ENCODE measurements around the gene DMRTA2. TPM values are rescaled to one million over a fixed set of nuclear protein-coding genes. Genes with fewer than 3 reads are reported as not detected.

The DMRTA2 gene
- total RNA-seq, 2 donors from 2014 or later = 0.28 to 0.41 TPM

- peaks cover 14 to 71% of the 10 kb centered on the region in 2 donors for H3K4me1 ChIP-seq (ENCODE audit: control insufficient read depth in 1 of 2, low read depth in 2 of 2)
- no peak for ATAC-seq (ENCODE audit: insufficient number of reproducible peaks, low FRiP score, low read depth)
- H3K4me3 ChIP-seq = peak overlapping the region; percentile 65
These were observed 392 bp upstream of the DMRTA2 start for GRCh38 chr1:50423670-50424000.

DNA sequence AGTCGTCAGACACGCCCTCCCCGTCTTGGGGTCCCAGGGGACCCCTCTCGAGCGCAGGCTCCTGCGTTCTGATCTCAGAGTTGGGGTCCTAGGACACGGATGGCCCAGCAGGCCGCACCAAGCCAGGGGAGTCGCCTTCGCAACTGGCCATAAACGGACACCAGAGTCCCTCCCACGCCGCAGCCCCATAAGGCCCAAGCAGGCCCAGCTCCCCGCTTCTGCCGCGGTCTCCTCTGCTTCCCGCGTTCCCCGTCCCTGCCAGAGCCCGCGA is 633 bp downstream of the DMRTA2 start:
- TF ChIP-seq, protein P1, sequence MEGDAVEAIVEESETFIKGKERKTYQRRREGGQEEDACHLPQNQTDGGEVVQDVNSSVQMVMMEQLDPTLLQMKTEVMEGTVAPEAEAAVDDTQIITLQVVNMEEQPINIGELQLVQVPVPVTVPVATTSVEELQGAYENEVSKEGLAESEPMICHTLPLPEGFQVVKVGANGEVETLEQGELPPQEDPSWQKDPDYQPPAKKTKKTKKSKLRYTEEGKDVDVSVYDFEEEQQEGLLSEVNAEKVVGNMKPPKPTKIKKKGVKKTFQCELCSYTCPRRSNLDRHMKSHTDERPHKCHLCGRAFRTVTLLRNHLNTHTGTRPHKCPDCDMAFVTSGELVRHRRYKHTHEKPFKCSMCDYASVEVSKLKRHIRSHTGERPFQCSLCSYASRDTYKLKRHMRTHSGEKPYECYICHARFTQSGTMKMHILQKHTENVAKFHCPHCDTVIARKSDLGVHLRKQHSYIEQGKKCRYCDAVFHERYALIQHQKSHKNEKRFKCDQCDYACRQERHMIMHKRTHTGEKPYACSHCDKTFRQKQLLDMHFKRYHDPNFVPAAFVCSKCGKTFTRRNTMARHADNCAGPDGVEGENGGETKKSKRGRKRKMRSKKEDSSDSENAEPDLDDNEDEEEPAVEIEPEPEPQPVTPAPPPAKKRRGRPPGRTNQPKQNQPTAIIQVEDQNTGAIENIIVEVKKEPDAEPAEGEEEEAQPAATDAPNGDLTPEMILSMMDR (IDR thresholded peaks at IDR 0.05) = no peak
- Histone ChIP-seq H3K4me3 (peak overlapping the region; percentile 65), H3K27ac (no peak overlapping the region), H3K9me3 (no peaks in the 10 kb centered on the region), H3K27me3 (replicated peaks; ENCODE audit: insufficient read depth) (peaks cover 78% of the 10 kb centered on the region), H3K4me1 (ENCODE audit: control insufficient read depth in 1 of 2, low read depth in 2 of 2) (peaks cover 17 to 74% of the 10 kb centered on the region in 2 donors), H3K36me3 (no peaks in the 10 kb centered on the region)
- ATAC-seq (ENCODE audit: insufficient number of reproducible peaks, low FRiP score, low read depth) (no peak), DNase-seq (ENCODE audit: low spot score) (no peak)

More at GRCh38 chr1:50423670-50424000, 392 bp upstream of the DMRTA2 start:
- Histone ChIP-seq H3K36me3 (no peaks in the 10 kb centered on the region), H3K27ac (no peak overlapping the region), H3K27me3 (replicated peaks; ENCODE audit: insufficient read depth) (peaks cover 79% of the 10 kb centered on the region), H3K9me3 (no peaks in the 10 kb centered on the region)
- DNase-seq (ENCODE audit: low spot score) = no peak
- TF ChIP-seq, protein P1 (IDR thresholded peaks at IDR 0.05) = no peak

DNA sequence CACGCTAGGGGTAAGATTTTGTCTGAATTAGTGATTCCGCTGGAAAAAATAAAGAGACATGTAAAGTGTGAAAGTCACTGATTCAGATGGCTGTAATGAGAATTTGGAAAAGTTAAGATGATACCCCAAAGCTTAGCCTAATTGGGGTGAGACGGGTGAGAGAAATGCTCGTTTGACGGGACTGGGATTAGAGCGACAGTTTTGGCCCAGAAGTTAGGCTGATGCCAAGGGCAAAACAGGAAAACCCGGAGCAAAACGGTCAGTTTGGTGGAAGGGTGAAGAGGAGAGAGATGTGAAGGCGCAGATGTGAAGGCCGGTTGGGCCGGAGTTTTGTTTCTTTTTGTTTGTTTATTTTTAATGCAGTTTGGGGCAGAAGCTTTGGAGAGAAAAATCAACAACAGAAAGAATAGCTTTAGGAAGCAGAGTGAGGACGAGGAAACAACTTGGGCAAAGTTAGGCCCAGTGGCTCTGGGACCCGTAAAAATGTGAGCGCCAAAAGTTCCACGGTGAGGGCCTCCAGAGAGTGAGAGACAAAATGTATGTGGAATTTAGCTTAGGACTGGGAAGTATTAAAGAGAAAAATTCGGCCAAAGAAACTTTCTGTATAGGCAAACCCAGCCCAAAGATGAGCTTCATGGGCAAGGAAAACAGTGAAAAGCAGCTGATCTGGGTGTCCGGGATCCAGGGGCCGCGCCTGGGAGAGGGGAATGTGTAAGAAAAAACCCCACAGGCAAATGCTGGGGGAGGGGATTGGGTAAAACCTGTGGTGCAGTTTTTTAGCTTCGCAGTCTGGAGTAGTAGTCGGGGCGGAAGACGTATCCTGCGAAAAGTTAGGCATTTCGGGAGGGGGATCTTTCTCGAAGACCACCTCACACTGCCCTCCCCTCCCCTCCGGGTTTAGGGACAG is 1.2 kb downstream of the DMRTA2 start:
- peaks cover 22 to 74% of the 10 kb centered on the region in 2 donors for H3K4me1 ChIP-seq (ENCODE audit: control insufficient read depth in 1 of 2, low read depth in 2 of 2)
- no peak overlapping the region for H3K4me3 ChIP-seq
- no peak for ATAC-seq (ENCODE audit: insufficient number of reproducible peaks, low FRiP score, low read depth)

DNA sequence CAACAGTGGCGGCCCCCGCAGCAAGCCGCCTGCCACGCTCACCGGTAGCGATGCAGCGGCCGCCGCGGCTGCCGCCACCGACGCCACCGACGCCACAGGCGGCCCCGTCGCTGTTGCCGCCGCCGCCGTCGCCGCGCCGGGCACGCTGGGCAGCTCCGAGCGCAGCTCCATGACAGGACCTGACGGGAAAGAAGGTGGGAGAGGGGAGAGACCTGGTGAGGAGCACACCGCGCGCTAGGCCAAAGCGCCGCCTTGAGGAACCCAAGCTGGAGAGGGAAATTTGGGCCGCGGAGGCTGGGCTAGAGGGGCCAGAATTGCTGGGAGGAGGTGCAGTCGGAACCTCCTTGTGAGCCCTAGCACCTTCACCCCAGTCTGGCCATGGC is 1.9 kb downstream of the DMRTA2 start:
- H3K9me3 ChIP-seq = no peaks in the 10 kb centered on the region
- TF ChIP-seq, protein P1 (IDR thresholded peaks at IDR 0.05) = no peak
- no peak overlapping the region for H3K4me3 ChIP-seq
- no peak overlapping the region for H3K27ac ChIP-seq
- no peaks in the 10 kb centered on the region for H3K36me3 ChIP-seq
- peaks cover 28 to 75% of the 10 kb centered on the region in 2 donors for H3K4me1 ChIP-seq (ENCODE audit: control insufficient read depth in 1 of 2, low read depth in 2 of 2)
- H3K27me3 ChIP-seq (replicated peaks; ENCODE audit: insufficient read depth) = peaks cover 78% of the 10 kb centered on the region
- no peak for DNase-seq (ENCODE audit: low spot score)
- ATAC-seq (ENCODE audit: insufficient number of reproducible peaks, low FRiP score, low read depth) = no peak

More for the DNA sequence above, 1.2 kb downstream of the DMRTA2 start:
- H3K27ac ChIP-seq = no peak overlapping the region
- H3K9me3 ChIP-seq = no peaks in the 10 kb centered on the region
- H3K27me3 ChIP-seq (replicated peaks; ENCODE audit: insufficient read depth) = peaks cover 78% of the 10 kb centered on the region
- TF ChIP-seq, protein P1 (IDR thresholded peaks at IDR 0.05) = no peak
- no peaks in the 10 kb centered on the region for H3K36me3 ChIP-seq
- no peak for DNase-seq (ENCODE audit: low spot score)

- Histone ChIP-seq H3K9me3 (no peaks in the 10 kb centered on the region), H3K27me3 (replicated peaks; ENCODE audit: insufficient read depth) (peaks cover 73% of the 10 kb centered on the region), H3K36me3 (no peaks in the 10 kb centered on the region), H3K27ac (no peak overlapping the region), H3K4me3 (no peak overlapping the region), H3K4me1 (ENCODE audit: control insufficient read depth in 1 of 2, low read depth in 2 of 2) (peaks cover 30 to 80% of the 10 kb centered on the region in 2 donors)
- DNase-seq (ENCODE audit: low spot score) (no peak), ATAC-seq (ENCODE audit: insufficient number of reproducible peaks, low FRiP score, low read depth) (no peak)
- TF ChIP-seq, protein P1 (IDR thresholded peaks at IDR 0.05) = no peak
These were observed 2.4 kb downstream of the DMRTA2 start for GRCh38 chr1:50420689-50421365.
